Measurements from ENCODE around the gene DCAF6.

Gene DCAF6

GRCh38 chr1:168019407-168019806 lies 82.9 kb downstream of the DCAF6 start:
- no peak for TF ChIP-seq CTCF (conservative IDR thresholded peaks at IDR 0.05)
- H3K27ac ChIP-seq = no peak overlapping the region

GRCh38 chr1:168031198-168031597 lies 94.7 kb downstream of the DCAF6 start:
- no peak overlapping the region for H3K27ac ChIP-seq
- no peak for TF ChIP-seq CTCF (conservative IDR thresholded peaks at IDR 0.05)

- no peak overlapping the region for H3K27ac ChIP-seq
- no peak for TF ChIP-seq CTCF (conservative IDR thresholded peaks at IDR 0.05)
Observed at GRCh38 chr1:168031627-168032026, 95.1 kb downstream of the DCAF6 start.

- H3K27ac ChIP-seq = no peak overlapping the region
- TF ChIP-seq CTCF (conservative IDR thresholded peaks at IDR 0.05) = no peak
Observed at GRCh38 chr1:168032029-168032428, 95.5 kb downstream of the DCAF6 start.

GRCh38 chr1:168035345-168035744 lies 98.9 kb downstream of the DCAF6 start:
- no peak for TF ChIP-seq CTCF (conservative IDR thresholded peaks at IDR 0.05)
- H3K27ac ChIP-seq = no peak overlapping the region

GRCh38 chr1:168042362-168042761 lies 105.9 kb downstream of the DCAF6 start:
- no peak for TF ChIP-seq CTCF (conservative IDR thresholded peaks at IDR 0.05)
- H3K27ac ChIP-seq = no peak overlapping the region

GRCh38 chr1:168045311-168045710 lies 108.8 kb downstream of the DCAF6 start:
- TF ChIP-seq CTCF (conservative IDR thresholded peaks at IDR 0.05) = no peak
- no peak overlapping the region for H3K27ac ChIP-seq

- H3K27ac ChIP-seq = no peak overlapping the region
- no peak for TF ChIP-seq CTCF (conservative IDR thresholded peaks at IDR 0.05)
Observed at GRCh38 chr1:168050307-168050706, 113.8 kb downstream of the DCAF6 start.

Measured in VCaP (cell line).